Measurements from ENCODE around the gene GRK5.
A peak's percentile ranks its signal among the peaks of the same experiment; 100 is the strongest.

Gene GRK5

GRCh38 chr10:119281581-119282071, 74.3 kb downstream of the GRK5 start:
- TF ChIP-seq CTCF (IDR thresholded peaks at IDR 0.05; ENCODE audit: control insufficient read depth, extremely low read depth, insufficient read depth), result no peak
- no peak for DNase-seq (ENCODE audit: low read depth)
- no peak overlapping the region for H3K4me3 ChIP-seq (ENCODE audit: low read depth, low read length)

- TF ChIP-seq CTCF (IDR thresholded peaks at IDR 0.05; ENCODE audit: control insufficient read depth, extremely low read depth, insufficient read depth), result no peak
- H3K4me3 ChIP-seq (ENCODE audit: low read depth, low read length), result no peak overlapping the region
- DNase-seq (ENCODE audit: low read depth), result no peak
Observed at GRCh38 chr10:119282446-119282845, 75.1 kb downstream of the GRK5 start.

- H3K4me3 ChIP-seq (ENCODE audit: low read depth, low read length), result no peak overlapping the region
- DNase-seq (ENCODE audit: low read depth), result no peak
- no peak for TF ChIP-seq CTCF (IDR thresholded peaks at IDR 0.05; ENCODE audit: control insufficient read depth, extremely low read depth, insufficient read depth)
Observed at GRCh38 chr10:119283387-119283786, 76.0 kb downstream of the GRK5 start.

- DNase-seq (ENCODE audit: low read depth), result no peak
- TF ChIP-seq CTCF (IDR thresholded peaks at IDR 0.05; ENCODE audit: control insufficient read depth, extremely low read depth, insufficient read depth), result no peak
- H3K4me3 ChIP-seq (ENCODE audit: low read depth, low read length), result no peak overlapping the region
Observed at GRCh38 chr10:119283818-119284217, 76.4 kb downstream of the GRK5 start.

- DNase-seq (ENCODE audit: low read depth), result peak; percentile 42
- H3K4me3 ChIP-seq (ENCODE audit: low read depth, low read length), result no peak overlapping the region
- no peak for TF ChIP-seq CTCF (IDR thresholded peaks at IDR 0.05; ENCODE audit: control insufficient read depth, extremely low read depth, insufficient read depth)
Observed at GRCh38 chr10:119284679-119285096, 77.3 kb downstream of the GRK5 start.

GRCh38 chr10:119285495-119286267, 78.3 kb downstream of the GRK5 start:
- H3K4me3 ChIP-seq (ENCODE audit: low read depth, low read length), result no peak overlapping the region

More at GRCh38 chr10:119285495-119286267, 78.3 kb downstream of the GRK5 start:
- no peak for TF ChIP-seq CTCF (IDR thresholded peaks at IDR 0.05; ENCODE audit: control insufficient read depth, extremely low read depth, insufficient read depth)
- DNase-seq (ENCODE audit: low read depth), result no peak
